ENCODE results near the gene ESYT3. TPM values are rescaled to one million over a fixed set of nuclear protein-coding genes. Genes with fewer than 3 reads are reported as not detected.
"Not testable (repeated sequence)": the region's sequence is repeated elsewhere in the genome, so short reads cannot be mapped to it uniquely, and the experiment has no call there.

Gene ESYT3
- total RNA-seq, 1 donor from 2014 or later = not detected

- Mint-ChIP-seq H3K36me3 (ENCODE audit: low read depth, unreplicated experiment) (peaks cover 8% of the 10 kb centered on the region), H3K27me3 (ENCODE audit: unreplicated experiment) (peaks cover 2% of the 10 kb centered on the region), H3K27ac (ENCODE audit: unreplicated experiment) (no peak overlapping the region), H3K4me3 (ENCODE audit: unreplicated experiment) (no peak overlapping the region), H3K4me1 (ENCODE audit: unreplicated experiment) (no peaks in the 10 kb centered on the region), H3K9me3 (ENCODE audit: unreplicated experiment) (peaks cover 11% of the 10 kb centered on the region)
- no peak for TF ChIP-seq CTCF (IDR thresholded peaks at IDR 0.05; ENCODE audit: unreplicated experiment)
- no peak for DNase-seq (ENCODE audit: low spot score)
Measured at GRCh38 chr3:138491971-138492370, 57.6 kb downstream of the ESYT3 start.

DNA sequence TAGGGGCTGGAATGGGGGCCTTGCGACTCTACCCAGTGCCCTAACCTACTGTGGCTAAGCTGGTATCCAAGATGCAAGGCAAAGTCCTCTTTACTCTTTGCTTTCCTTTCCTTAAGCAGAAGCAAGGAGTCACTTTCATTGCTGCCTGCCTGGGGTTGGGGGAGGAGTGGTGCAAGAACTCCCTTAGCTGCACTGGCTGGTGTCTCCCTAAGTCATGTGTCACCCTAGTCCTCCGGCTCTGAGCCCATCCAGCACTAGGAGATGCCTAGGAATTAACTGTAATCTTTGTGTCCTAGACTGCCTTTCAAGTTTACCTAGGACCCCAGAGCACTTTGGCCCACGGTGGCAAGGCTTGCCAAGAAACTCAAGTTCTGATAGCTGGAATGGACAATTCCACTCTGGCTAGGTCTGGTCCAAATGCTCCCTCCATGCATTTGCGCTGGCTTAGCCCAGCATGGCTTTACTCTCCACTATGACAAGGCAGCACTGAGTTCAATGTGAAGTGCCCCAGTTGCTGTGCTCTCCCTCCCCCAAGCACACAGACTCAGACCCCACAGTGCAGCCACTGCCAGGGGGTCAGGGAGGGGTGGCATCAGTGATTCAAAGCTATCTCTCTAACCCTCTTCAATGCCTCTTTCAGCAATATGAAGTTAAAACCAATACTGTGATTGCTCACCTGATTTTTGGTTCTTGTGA is 58.7 kb downstream of the ESYT3 start:
- DNase-seq (ENCODE audit: low spot score) = no peak
- peaks cover 8% of the 10 kb centered on the region for H3K36me3 Mint-ChIP-seq (ENCODE audit: low read depth, unreplicated experiment)
- H3K4me3 Mint-ChIP-seq (ENCODE audit: unreplicated experiment) = no peak overlapping the region
- H3K4me1 Mint-ChIP-seq (ENCODE audit: unreplicated experiment) = no peaks in the 10 kb centered on the region
- H3K27me3 Mint-ChIP-seq (ENCODE audit: unreplicated experiment) = peaks cover 2% of the 10 kb centered on the region
- H3K9me3 Mint-ChIP-seq (ENCODE audit: unreplicated experiment) = peaks cover 5% of the 10 kb centered on the region
- H3K27ac Mint-ChIP-seq (ENCODE audit: unreplicated experiment) = no peak overlapping the region
- TF ChIP-seq CTCF (IDR thresholded peaks at IDR 0.05; ENCODE audit: unreplicated experiment) = no peak

DNA sequence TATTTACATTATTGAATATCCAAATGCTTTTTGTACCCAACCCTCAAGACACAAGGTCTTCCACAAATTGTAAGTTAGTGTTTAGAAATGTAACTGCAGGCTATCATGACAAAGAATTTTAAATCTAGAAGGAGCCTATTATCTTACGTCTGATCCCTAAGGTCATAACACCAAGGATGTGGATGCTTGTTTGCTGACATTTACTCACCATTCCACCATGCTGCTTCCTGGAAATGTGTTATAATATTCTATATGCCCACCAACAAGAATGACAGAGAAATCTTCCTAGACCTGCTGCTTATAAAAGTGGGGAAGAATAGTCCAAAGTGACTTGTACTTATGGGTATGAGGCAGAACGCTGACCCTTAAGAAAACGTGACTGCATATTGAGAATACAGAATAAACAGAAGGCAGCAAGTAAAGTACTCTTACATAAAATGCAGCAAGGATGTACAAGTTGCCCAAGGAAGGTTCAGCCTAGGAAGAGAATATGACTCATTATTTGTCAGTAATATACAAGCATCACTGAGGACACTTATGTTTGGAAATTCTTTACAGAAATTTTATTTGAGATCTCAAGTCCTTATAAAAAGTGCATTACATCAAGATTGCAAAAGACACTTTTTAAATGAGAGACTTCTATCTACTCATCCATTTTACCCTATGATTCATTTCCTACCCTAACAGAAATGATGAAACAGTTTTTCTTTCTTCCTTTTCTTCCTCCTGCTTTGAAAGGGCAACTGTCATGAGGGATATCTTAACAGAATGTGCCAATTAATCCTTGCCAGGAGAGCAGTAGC is 59.6 kb downstream of the ESYT3 start:
- Mint-ChIP-seq H3K9me3 (ENCODE audit: unreplicated experiment) (peaks cover under 1% of the 10 kb centered on the region), H3K36me3 (ENCODE audit: low read depth, unreplicated experiment) (peaks cover 4% of the 10 kb centered on the region), H3K4me1 (ENCODE audit: unreplicated experiment) (no peaks in the 10 kb centered on the region), H3K27me3 (ENCODE audit: unreplicated experiment) (peaks cover 2% of the 10 kb centered on the region), H3K4me3 (ENCODE audit: unreplicated experiment) (no peak overlapping the region), H3K27ac (ENCODE audit: unreplicated experiment) (no peak overlapping the region)
- no peak for TF ChIP-seq CTCF (IDR thresholded peaks at IDR 0.05; ENCODE audit: unreplicated experiment)
- DNase-seq (ENCODE audit: low spot score) = no peak

- Mint-ChIP-seq H3K27me3 (ENCODE audit: unreplicated experiment) (peaks cover 2% of the 10 kb centered on the region), H3K4me1 (ENCODE audit: unreplicated experiment) (no peaks in the 10 kb centered on the region), H3K4me3 (ENCODE audit: unreplicated experiment) (no peak overlapping the region), H3K9me3 (ENCODE audit: unreplicated experiment) (no peaks in the 10 kb centered on the region), H3K27ac (ENCODE audit: unreplicated experiment) (no peak overlapping the region), H3K36me3 (ENCODE audit: low read depth, unreplicated experiment) (peaks cover 3% of the 10 kb centered on the region)
- no peak for TF ChIP-seq CTCF (IDR thresholded peaks at IDR 0.05; ENCODE audit: unreplicated experiment)
- DNase-seq (ENCODE audit: low spot score) = no peak
Measured at GRCh38 chr3:138494607-138494929, 60.2 kb downstream of the ESYT3 start.

DNA sequence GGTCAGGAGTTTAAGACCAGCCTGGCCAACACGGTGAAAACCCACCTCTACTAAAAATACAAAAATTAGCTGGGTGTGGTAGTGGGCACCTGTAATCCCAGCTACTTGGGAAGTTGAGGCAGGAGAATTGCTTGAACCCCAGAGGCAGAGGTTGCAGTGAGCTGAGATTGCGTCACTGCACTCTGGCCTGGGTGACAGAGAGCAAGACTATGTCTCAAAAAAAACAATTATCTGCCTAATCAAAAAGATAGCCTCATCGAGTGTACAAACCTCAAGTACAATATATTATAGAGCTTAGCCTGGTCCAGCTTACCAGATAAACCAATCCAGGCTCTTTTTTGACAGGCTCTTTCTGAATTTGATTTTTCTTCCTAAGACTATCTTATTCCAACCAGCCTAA is 61.2 kb downstream of the ESYT3 start:
- not testable (repeated sequence) for H3K27ac Mint-ChIP-seq (ENCODE audit: unreplicated experiment); DNase-seq (ENCODE audit: low spot score); H3K4me1 Mint-ChIP-seq (ENCODE audit: unreplicated experiment); H3K36me3 Mint-ChIP-seq (ENCODE audit: low read depth, unreplicated experiment); H3K4me3 Mint-ChIP-seq (ENCODE audit: unreplicated experiment); H3K27me3 Mint-ChIP-seq (ENCODE audit: unreplicated experiment); H3K9me3 Mint-ChIP-seq (ENCODE audit: unreplicated experiment)

All from endothelial cell (in vitro differentiated cells).